ENCODE data around the gene ASPHD1.
"Not testable (repeated sequence)": the region's sequence is repeated elsewhere in the genome, so short reads cannot be mapped to it uniquely, and the experiment has no call there.

The ASPHD1 gene

DNA sequence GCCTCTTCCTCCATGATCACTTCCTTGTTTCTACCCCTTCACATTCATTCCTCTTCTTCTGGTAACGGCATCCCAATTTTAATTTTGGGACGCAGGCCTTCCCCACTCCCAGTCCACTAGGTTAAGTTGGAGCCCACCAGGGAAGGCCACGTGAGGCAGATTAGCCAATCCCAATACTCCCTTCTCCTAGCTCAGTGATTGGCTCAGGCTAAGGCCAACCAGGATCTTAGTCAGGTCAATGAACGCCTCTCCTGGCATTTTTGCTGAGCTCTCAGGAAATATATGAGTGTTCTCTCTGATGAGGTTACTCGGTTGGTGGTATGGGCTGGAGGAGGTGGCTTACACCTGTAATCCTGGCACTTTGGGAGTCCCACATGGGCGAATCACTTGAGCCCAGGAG, 16.3 kb upstream of the ASPHD1 start:
- H3K9me3 ChIP-seq (ENCODE audit: control insufficient read depth, low read length) = no peaks in the 10 kb centered on the region
- no peak overlapping the region for H2AFZ ChIP-seq
- H3K79me2 ChIP-seq = no peaks in the 10 kb centered on the region
- no peaks in the 10 kb centered on the region for H3K27me3 ChIP-seq (ENCODE audit: control insufficient read depth, insufficient read depth, low read length)
- no peak overlapping the region for H3K4me2 ChIP-seq (ENCODE audit: low read length)
- TF ChIP-seq, protein P1, sequence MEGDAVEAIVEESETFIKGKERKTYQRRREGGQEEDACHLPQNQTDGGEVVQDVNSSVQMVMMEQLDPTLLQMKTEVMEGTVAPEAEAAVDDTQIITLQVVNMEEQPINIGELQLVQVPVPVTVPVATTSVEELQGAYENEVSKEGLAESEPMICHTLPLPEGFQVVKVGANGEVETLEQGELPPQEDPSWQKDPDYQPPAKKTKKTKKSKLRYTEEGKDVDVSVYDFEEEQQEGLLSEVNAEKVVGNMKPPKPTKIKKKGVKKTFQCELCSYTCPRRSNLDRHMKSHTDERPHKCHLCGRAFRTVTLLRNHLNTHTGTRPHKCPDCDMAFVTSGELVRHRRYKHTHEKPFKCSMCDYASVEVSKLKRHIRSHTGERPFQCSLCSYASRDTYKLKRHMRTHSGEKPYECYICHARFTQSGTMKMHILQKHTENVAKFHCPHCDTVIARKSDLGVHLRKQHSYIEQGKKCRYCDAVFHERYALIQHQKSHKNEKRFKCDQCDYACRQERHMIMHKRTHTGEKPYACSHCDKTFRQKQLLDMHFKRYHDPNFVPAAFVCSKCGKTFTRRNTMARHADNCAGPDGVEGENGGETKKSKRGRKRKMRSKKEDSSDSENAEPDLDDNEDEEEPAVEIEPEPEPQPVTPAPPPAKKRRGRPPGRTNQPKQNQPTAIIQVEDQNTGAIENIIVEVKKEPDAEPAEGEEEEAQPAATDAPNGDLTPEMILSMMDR (IDR thresholded peaks at IDR 0.05) = no peak
- no peaks in the 10 kb centered on the region for H3K4me1 ChIP-seq
- no peak overlapping the region for H3K27ac ChIP-seq
- H3K36me3 ChIP-seq (ENCODE audit: control insufficient read depth, insufficient read depth, low read length) = no peaks in the 10 kb centered on the region
- no peak overlapping the region for H3K4me3 ChIP-seq (ENCODE audit: low read depth, low read length)
- H3K9ac ChIP-seq = no peak overlapping the region

DNA sequence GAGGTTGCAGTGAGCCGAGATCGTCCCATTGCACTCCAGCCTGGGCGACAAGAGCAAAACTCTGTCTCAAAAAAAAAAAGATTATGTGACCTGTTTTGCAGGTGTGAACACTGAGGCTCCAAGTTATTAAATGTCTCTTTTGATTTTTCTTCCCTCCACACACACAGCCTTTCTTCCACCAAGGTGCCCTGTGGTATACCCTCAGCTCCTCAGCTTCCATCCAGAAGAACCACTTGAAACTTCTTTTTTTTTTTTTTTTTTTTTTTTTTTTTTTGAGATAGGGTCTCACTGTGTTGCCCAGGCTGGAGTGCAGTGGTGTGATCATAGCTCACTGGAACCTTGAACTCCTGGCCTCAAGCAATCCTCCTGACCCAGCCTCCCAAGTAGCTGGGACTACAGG, 10.9 kb upstream of the ASPHD1 start:
- not testable (repeated sequence) for H2AFZ ChIP-seq; H3K4me2 ChIP-seq (ENCODE audit: low read length); H3K4me3 ChIP-seq (ENCODE audit: low read depth, low read length); H3K36me3 ChIP-seq (ENCODE audit: control insufficient read depth, insufficient read depth, low read length); H3K4me1 ChIP-seq; H3K79me2 ChIP-seq; H3K27me3 ChIP-seq (ENCODE audit: control insufficient read depth, insufficient read depth, low read length); H3K9ac ChIP-seq; H3K27ac ChIP-seq; H3K9me3 ChIP-seq (ENCODE audit: control insufficient read depth, low read length)

DNA sequence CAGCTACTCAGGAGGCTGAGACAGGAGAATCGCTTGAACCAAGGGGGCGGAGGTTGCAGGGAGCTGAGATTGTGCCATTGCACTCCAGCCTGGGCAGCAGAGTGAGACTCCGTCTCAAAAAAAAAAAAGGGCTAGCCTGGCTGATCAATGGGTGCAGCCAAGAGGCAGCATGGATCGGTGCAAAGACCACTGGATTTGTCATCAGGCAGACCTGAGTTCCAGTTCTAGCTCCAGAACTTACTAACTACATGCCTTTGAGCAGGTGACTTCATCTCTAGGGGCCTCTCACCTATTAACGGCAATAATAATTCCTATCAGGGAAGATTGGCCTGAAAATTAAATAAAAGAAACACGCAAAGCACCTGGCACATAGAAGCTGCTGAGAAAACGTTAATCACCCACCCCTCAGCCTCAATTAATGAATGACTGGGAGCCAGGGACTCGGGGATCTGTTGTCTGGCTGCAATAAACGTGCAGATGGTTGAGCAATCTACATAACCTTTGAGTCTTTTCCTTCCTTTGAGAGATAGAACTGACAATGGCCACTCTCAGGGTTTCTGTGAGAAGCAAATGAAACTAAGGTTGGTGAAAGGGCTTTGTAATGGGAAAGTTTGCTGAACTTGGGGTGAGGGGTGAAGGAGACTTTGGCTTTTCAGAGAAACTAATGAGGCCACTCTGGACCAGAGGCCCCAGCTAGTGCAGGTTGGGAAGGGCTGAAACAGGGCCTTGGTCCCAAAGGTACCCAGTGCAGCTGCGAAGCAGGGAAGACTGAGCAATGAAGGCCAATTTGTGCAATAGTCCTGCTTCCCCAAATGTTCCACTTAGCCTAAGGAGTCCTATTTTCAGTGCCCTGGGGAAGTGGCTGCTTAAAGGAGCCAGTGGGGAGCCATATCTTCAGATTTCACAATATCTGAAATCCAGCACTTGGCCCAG, 8.5 kb upstream of the ASPHD1 start:
- no peaks in the 10 kb centered on the region for H3K36me3 ChIP-seq (ENCODE audit: control insufficient read depth, insufficient read depth, low read length)
- TF ChIP-seq, protein P1 (IDR thresholded peaks at IDR 0.05) = no peak
- no peaks in the 10 kb centered on the region for H3K4me1 ChIP-seq
- H3K79me2 ChIP-seq = no peaks in the 10 kb centered on the region
- H3K9ac ChIP-seq = no peak overlapping the region
- H3K27me3 ChIP-seq (ENCODE audit: control insufficient read depth, insufficient read depth, low read length) = no peaks in the 10 kb centered on the region
- no peak overlapping the region for H2AFZ ChIP-seq
- no peaks in the 10 kb centered on the region for H3K9me3 ChIP-seq (ENCODE audit: control insufficient read depth, low read length)
- no peak overlapping the region for H3K4me2 ChIP-seq (ENCODE audit: low read length)
- H3K4me3 ChIP-seq (ENCODE audit: low read depth, low read length) = no peak overlapping the region
- H3K27ac ChIP-seq = no peak overlapping the region

DNA sequence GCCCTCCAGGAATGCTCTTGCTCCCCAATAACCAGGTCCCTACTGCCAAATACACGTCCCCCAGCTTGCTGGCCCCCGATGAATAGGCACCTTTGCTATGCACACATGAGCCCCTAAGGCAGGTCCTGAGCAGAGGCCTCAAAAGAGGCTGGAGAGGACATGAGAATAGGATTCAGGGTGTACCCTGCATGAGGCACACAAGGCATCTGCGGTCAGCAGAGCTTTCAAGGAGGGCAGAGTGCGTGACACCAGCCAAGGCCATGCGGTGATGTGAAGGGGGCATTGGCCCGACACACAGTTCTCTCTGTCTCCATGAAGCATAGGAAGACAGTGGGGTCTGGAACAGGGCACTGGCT, 7.9 kb upstream of the ASPHD1 start:
- Histone ChIP-seq H3K4me3 (ENCODE audit: low read depth, low read length) (no peak overlapping the region), H3K9ac (no peak overlapping the region), H3K4me2 (ENCODE audit: low read length) (no peak overlapping the region), H3K27ac (no peak overlapping the region), H3K9me3 (ENCODE audit: control insufficient read depth, low read length) (no peaks in the 10 kb centered on the region), H3K36me3 (ENCODE audit: control insufficient read depth, insufficient read depth, low read length) (no peaks in the 10 kb centered on the region), H2AFZ (no peak overlapping the region), H3K27me3 (ENCODE audit: control insufficient read depth, insufficient read depth, low read length) (no peaks in the 10 kb centered on the region), H3K4me1 (peaks cover 3% of the 10 kb centered on the region), H3K79me2 (no peaks in the 10 kb centered on the region)
- TF ChIP-seq, protein P1 (IDR thresholded peaks at IDR 0.05) = no peak

DNA sequence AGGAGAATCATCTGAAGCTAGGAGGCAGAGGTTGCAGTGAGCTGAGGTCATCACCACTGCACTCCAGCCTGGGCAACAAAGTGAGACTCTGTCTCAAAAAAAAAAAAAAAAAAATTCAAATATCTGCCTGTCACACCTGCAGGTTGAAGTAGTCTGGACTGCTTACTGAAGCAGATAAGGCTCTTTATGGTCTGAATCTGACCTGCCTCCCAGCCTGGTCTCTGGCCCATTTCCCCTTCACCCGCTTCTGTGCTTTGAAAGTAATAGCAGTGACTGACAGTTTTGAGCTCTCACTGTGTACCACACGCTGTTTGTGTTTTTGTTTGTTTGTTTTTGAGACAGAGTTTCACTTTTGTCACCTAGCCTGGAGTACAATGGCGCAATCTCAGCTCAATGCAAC, 6.7 kb upstream of the ASPHD1 start:
- TF ChIP-seq, protein P1 (IDR thresholded peaks at IDR 0.05) = no peak

More for the DNA sequence above, 6.7 kb upstream of the ASPHD1 start:
- H3K36me3 ChIP-seq (ENCODE audit: control insufficient read depth, insufficient read depth, low read length) = no peaks in the 10 kb centered on the region
- no peak overlapping the region for H3K4me2 ChIP-seq (ENCODE audit: low read length)
- H3K27ac ChIP-seq = no peak overlapping the region
- H2AFZ ChIP-seq = no peak overlapping the region
- H3K27me3 ChIP-seq (ENCODE audit: control insufficient read depth, insufficient read depth, low read length) = no peaks in the 10 kb centered on the region
- H3K4me3 ChIP-seq (ENCODE audit: low read depth, low read length) = no peak overlapping the region
- H3K79me2 ChIP-seq = no peaks in the 10 kb centered on the region
- no peak overlapping the region for H3K9ac ChIP-seq
- H3K9me3 ChIP-seq (ENCODE audit: control insufficient read depth, low read length) = no peaks in the 10 kb centered on the region
- peaks cover 8% of the 10 kb centered on the region for H3K4me1 ChIP-seq

All from parathyroid adenoma (tissue), 2 donors.